ENCODE measurements around the gene ATP5F1D. TPM values are rescaled to one million over a fixed set of nuclear protein-coding genes. Genes with fewer than 3 reads are reported as not detected.
A peak's percentile ranks its signal among the peaks of the same experiment; 100 is the strongest.

The ATP5F1D gene
- total and polyA plus RNA-seq, 4 donors, result 27.1 to 266 (median 187) TPM

DNA sequence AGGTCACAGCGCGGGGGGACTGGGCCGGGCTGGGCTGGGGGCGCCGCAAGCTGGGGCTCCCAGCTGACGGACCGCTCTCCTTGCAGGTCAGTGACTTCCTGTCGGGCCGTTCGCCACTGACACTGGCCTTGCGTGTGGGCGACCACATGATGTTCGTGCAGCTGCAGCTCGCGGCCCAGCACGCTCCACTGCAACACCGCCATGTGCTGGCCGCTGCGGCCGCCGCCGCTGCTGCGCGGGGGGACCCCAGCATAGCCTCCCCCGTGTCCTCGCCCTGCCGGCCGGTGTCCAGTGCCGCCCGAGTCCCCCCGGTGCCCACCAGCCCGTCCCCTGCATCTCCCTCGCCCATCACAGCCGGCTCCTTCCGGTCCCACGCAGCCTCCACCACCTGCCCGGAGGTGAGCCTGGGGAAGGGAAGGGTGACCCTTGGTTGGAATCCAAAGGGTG lies 12.6 kb downstream of the ATP5F1D start:
- H3K9ac ChIP-seq (ENCODE audit: insufficient read depth in 1 of 2, low read length in 2 of 2), result no peak overlapping the region
- H3K36me3 ChIP-seq (ENCODE audit: control insufficient read depth in 4 of 4, insufficient read depth in 4 of 4, low read length in 4 of 4), result peaks cover 14 to 62% (median 33%) of the 10 kb centered on the region in 4 donors
- 64 to 66% methylated on average over 36 to 37 of the region's 37 CpGs for WGBS, 2 donors
- peaks cover 2 to 27% (median 12%) of the 10 kb centered on the region in 5 donors for H3K4me1 ChIP-seq (ENCODE audit: control insufficient read depth in 5 of 5, insufficient read depth in 5 of 5, low read length in 5 of 5)
- H3K27ac ChIP-seq (ENCODE audit: low read depth in 1 of 2, low read length in 1 of 2), result peak overlapping the region; percentile 97 to 98
- H3K27me3 ChIP-seq (ENCODE audit: control insufficient read depth in 3 of 3, insufficient read depth in 3 of 3, low read length in 2 of 3), result no peaks in the 10 kb centered on the region
- ATAC-seq (ENCODE audit: insufficient read depth, low FRiP score), result no peak
- DNase-seq, result no peak
- TF ChIP-seq, protein P1, sequence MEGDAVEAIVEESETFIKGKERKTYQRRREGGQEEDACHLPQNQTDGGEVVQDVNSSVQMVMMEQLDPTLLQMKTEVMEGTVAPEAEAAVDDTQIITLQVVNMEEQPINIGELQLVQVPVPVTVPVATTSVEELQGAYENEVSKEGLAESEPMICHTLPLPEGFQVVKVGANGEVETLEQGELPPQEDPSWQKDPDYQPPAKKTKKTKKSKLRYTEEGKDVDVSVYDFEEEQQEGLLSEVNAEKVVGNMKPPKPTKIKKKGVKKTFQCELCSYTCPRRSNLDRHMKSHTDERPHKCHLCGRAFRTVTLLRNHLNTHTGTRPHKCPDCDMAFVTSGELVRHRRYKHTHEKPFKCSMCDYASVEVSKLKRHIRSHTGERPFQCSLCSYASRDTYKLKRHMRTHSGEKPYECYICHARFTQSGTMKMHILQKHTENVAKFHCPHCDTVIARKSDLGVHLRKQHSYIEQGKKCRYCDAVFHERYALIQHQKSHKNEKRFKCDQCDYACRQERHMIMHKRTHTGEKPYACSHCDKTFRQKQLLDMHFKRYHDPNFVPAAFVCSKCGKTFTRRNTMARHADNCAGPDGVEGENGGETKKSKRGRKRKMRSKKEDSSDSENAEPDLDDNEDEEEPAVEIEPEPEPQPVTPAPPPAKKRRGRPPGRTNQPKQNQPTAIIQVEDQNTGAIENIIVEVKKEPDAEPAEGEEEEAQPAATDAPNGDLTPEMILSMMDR (IDR thresholded peaks at IDR 0.05; ENCODE audit: control extremely low read depth, extremely low read depth), result no peak
- no peaks in the 10 kb centered on the region for H3K9me3 ChIP-seq (ENCODE audit: control insufficient read depth in 4 of 4, insufficient read depth in 3 of 4, low read length in 3 of 4)
- no peak overlapping the region for H3K4me3 ChIP-seq

DNA sequence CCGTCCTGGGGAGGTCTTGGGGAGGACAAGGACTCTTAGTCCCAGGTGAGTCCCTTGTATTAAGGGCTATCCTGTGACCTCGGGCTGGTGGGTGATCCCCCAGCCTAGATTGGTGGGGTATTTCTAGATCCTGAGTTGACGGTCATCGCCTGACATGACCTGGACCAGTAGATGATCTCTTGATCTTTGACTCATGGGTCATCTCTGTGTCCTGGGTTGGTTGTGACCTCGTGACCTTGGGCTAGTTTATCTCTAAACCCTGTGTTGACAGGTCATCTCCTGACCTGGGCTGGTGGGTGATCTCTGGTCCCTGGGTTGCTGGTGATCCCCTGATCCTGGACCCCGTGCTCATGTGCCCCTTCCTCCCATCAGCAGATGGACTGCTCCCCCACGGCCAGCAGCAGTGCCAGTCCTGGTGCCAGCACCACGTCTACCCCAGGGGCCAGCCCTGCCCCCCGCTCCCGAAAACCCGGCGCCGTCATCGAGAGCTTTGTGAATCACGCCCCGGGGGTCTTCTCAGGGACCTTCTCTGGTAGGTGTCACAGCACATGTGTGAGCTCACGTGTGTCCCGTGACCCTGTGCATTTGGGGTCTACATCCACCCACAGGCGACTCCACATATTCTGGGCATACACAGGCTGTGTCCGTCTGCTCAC lies 13.1 kb downstream of the ATP5F1D start:
- no peak for ATAC-seq (ENCODE audit: insufficient read depth, low FRiP score)

DNA sequence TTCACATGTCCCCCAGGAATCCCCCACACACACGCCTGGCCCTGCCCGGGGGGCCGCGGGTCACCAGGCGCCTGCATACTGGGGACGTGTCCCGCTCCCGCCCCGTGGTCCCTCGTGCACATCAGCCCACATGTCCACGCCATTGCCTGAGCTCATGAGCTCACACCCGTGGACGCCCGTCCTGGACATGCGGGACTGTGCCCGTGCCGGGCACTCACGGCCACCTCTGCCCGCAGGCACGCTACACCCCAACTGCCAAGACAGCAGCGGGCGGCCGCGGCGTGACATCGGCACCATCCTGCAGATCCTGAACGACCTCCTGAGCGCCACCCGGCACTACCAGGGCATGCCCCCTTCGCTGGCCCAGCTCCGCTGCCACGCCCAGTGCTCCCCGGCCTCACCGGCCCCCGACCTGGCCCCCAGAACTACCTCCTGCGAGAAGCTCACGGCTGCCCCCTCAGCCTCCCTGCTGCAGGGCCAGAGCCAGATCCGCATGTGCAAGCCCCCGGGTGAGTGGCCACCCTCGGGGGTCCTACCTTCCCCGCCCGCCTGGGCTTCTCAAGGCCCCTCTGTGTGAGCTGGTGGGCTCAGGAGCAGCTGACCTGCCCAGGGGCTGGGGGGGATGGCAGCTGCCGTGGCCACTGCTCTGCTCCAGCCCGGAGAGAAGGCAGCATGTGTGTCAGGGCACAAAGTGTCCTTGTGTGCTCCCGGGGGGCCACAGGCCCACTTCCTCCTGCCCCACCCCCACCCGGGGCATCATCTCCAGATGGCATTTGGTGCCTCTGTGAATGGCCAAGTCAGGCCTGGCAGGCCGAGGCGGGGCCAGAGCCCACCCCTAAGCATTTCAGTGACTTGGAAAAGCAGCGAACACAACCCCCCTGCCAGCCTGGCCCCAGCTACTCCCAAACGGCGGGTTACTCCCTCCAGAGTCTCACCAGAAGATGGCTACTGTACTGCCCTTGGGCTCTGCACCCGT lies 13.9 kb downstream of the ATP5F1D start:
- 82 to 85% methylated on average over 46 to 52 of the region's 52 CpGs for WGBS, 2 donors
- Histone ChIP-seq H3K4me3 (no peak overlapping the region), H3K9ac (ENCODE audit: insufficient read depth in 1 of 2, low read length in 2 of 2) (no peak overlapping the region), H3K27ac (ENCODE audit: low read depth in 1 of 2, low read length in 1 of 2) (peak overlapping the region; percentile 14 to 97), H3K36me3 (ENCODE audit: control insufficient read depth in 4 of 4, insufficient read depth in 4 of 4, low read length in 4 of 4) (peaks cover 14 to 57% (median 30%) of the 10 kb centered on the region in 4 donors), H3K4me1 (ENCODE audit: control insufficient read depth in 5 of 5, insufficient read depth in 5 of 5, low read length in 5 of 5) (peaks cover 2 to 37% (median 15%) of the 10 kb centered on the region in 5 donors), H3K27me3 (ENCODE audit: control insufficient read depth in 3 of 3, insufficient read depth in 3 of 3, low read length in 2 of 3) (no peaks in the 10 kb centered on the region), H3K9me3 (ENCODE audit: control insufficient read depth in 4 of 4, insufficient read depth in 3 of 4, low read length in 3 of 4) (no peaks in the 10 kb centered on the region)
- TF ChIP-seq, protein P1 (IDR thresholded peaks at IDR 0.05; ENCODE audit: control extremely low read depth, extremely low read depth), result no peak
- DNase-seq (no peak), ATAC-seq (ENCODE audit: insufficient read depth, low FRiP score) (no peak)

More for the DNA sequence above, 13.1 kb downstream of the ATP5F1D start:
- TF ChIP-seq, protein P1 (IDR thresholded peaks at IDR 0.05; ENCODE audit: control extremely low read depth, extremely low read depth), result no peak
- Histone ChIP-seq H3K27ac (ENCODE audit: low read depth in 1 of 2, low read length in 1 of 2) (peak overlapping the region; percentile 97 to 98), H3K4me3 (no peak overlapping the region), H3K9me3 (ENCODE audit: control insufficient read depth in 4 of 4, insufficient read depth in 3 of 4, low read length in 3 of 4) (no peaks in the 10 kb centered on the region), H3K36me3 (ENCODE audit: control insufficient read depth in 4 of 4, insufficient read depth in 4 of 4, low read length in 4 of 4) (peaks cover 14 to 62% (median 33%) of the 10 kb centered on the region in 4 donors), H3K9ac (ENCODE audit: insufficient read depth in 1 of 2, low read length in 2 of 2) (no peak overlapping the region), H3K4me1 (ENCODE audit: control insufficient read depth in 5 of 5, insufficient read depth in 5 of 5, low read length in 5 of 5) (peaks cover 2 to 32% (median 12%) of the 10 kb centered on the region in 5 donors), H3K27me3 (ENCODE audit: control insufficient read depth in 3 of 3, insufficient read depth in 3 of 3, low read length in 2 of 3) (no peaks in the 10 kb centered on the region)
- DNase-seq, result no peak
- 84 to 85% methylated on average over 19 to 20 of the region's 20 CpGs for WGBS, 2 donors
